Thyroid gland (tissue), 4 donors: ENCODE results near the gene BRWD1.

Source experiments
- POLR2A ChIP-seq, 2 donors: fragments of 450-650 bp; IDR thresholded peaks; one replicate each; pipeline ENCODE4 v1.6.1; 2017; ENCODE audit warnings: antibody characterized with exemption in 2 of 2, mild to moderate bottlenecking in 2 of 2, moderate library complexity in 1 of 2
- TF ChIP-seq, protein P1 (sequence below), 6 experiments: fragments of 200-600 bp in 3 of 6; fragments of 450-650 bp in 3 of 6; sonication (generic) in 3 of 6; IDR thresholded peaks; one replicate each; pipeline ENCODE4 v1.5.1; 2016 to 2019; ENCODE audit warnings: antibody characterized with exemption in 6 of 6, mild to moderate bottlenecking in 2 of 6, inconsistent platforms in 1 of 6, moderate library complexity in 1 of 6

DNA sequence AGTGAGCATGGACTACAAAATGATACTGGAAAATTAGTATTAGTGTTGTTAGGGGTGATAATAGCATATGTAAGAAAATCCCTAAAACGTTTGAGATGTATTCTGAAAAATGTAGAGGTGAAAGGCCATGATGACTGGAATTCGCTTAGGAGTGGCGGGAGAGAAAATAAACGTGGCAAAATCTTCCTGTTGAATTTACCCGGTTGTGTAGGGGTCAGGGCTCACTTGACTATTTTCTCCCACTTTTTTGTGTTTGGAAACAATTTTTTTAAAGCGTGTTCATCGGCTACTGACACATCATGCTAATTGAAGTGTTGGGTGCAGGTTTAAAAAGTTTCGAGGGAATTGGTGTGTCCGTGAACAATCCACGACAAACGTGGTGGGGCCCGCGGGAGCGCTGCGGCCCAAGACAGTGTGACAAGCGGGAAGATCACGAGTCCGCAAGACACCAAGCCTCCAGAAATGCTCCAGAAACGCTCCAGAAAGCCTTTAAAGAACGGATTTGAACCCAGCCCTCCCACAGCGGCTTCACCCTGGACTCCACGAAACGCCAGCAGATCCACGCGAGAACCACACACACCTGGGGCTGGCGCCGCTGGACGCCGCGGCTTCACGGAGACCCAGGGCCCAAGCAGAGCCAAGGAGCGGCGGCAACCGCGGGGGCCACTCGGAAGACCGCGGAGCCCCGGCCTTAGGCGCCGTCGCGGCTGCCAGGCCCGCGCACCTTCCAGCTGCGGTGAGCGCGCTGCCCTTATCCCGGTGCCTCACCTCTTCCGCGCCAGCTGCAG, 130.8 kb downstream of the BRWD1 start:
- TF ChIP-seq, protein P1, sequence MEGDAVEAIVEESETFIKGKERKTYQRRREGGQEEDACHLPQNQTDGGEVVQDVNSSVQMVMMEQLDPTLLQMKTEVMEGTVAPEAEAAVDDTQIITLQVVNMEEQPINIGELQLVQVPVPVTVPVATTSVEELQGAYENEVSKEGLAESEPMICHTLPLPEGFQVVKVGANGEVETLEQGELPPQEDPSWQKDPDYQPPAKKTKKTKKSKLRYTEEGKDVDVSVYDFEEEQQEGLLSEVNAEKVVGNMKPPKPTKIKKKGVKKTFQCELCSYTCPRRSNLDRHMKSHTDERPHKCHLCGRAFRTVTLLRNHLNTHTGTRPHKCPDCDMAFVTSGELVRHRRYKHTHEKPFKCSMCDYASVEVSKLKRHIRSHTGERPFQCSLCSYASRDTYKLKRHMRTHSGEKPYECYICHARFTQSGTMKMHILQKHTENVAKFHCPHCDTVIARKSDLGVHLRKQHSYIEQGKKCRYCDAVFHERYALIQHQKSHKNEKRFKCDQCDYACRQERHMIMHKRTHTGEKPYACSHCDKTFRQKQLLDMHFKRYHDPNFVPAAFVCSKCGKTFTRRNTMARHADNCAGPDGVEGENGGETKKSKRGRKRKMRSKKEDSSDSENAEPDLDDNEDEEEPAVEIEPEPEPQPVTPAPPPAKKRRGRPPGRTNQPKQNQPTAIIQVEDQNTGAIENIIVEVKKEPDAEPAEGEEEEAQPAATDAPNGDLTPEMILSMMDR (IDR thresholded peaks at IDR 0.05) = no peak
- TF ChIP-seq POLR2A (IDR thresholded peaks at IDR 0.05) = no peak
